Activated naive CD4-positive, alpha-beta T cell treated with anti-CD3 and anti-CD28 coated beads, Interleukin-2, amount 50 U/mL, for 16 hours (primary cell): ENCODE measurements around the gene NR2E1.
A peak's percentile ranks its signal among the peaks of the same experiment; 100 is the strongest.

Source experiments
- DNase-seq: peaks from one replicate; pipeline ENCODE4 v3.0.0-alpha.2; 2020

Gene NR2E1

GRCh38 chr6:108165714-108166663 is at the start of gene NR2E1:
TSS of gene NR2E1 (plus strand) at chr6:108166022. CDS start at chr6:108166766, 744 bp downstream.
- DNase-seq: no peak

GRCh38 chr6:108116546-108117426 is 49.0 kb upstream of the NR2E1 start:
- no peak for DNase-seq

- DNase-seq: peak; percentile 19
Measured at GRCh38 chr6:108117427-108118358, 48.1 kb upstream of the NR2E1 start.

GRCh38 chr6:108118359-108118724 is 47.5 kb upstream of the NR2E1 start:
- no peak for DNase-seq

- DNase-seq: no peak
Measured at GRCh38 chr6:108118810-108119768, 46.7 kb upstream of the NR2E1 start.

GRCh38 chr6:108119769-108120141 is 46.1 kb upstream of the NR2E1 start:
- no peak for DNase-seq

GRCh38 chr6:108120311-108120710 is 45.5 kb upstream of the NR2E1 start:
- no peak for DNase-seq

- DNase-seq: no peak
Measured at GRCh38 chr6:108121612-108122011, 44.2 kb upstream of the NR2E1 start.

- no peak for DNase-seq
Measured at GRCh38 chr6:108123481-108123929, 42.3 kb upstream of the NR2E1 start.

GRCh38 chr6:108123946-108124345 is 41.9 kb upstream of the NR2E1 start:
- no peak for DNase-seq

GRCh38 chr6:108127056-108127455 is 38.8 kb upstream of the NR2E1 start:
- DNase-seq: no peak

GRCh38 chr6:108127826-108128225 is 38.0 kb upstream of the NR2E1 start:
- no peak for DNase-seq

- DNase-seq: no peak
Measured at GRCh38 chr6:108130262-108130661, 35.6 kb upstream of the NR2E1 start.

- no peak for DNase-seq
Measured at GRCh38 chr6:108132863-108133262, 33.0 kb upstream of the NR2E1 start.

GRCh38 chr6:108133594-108134179 is 32.1 kb upstream of the NR2E1 start:
- DNase-seq: peak; percentile 22

- no peak for DNase-seq
Measured at GRCh38 chr6:108134213-108134970, 31.4 kb upstream of the NR2E1 start.

- DNase-seq: no peak
Measured at GRCh38 chr6:108142240-108142639, 23.6 kb upstream of the NR2E1 start.

- DNase-seq: no peak
Measured at GRCh38 chr6:108145639-108146038, 20.2 kb upstream of the NR2E1 start.

- DNase-seq: no peak
Measured at GRCh38 chr6:108152446-108152845, 13.4 kb upstream of the NR2E1 start.
